B cell (primary cell): Measurements from ENCODE around the gene CHFR. TPM values are rescaled to one million over a fixed set of nuclear protein-coding genes. Genes with fewer than 3 reads are reported as not detected.
A peak's percentile ranks its signal among the peaks of the same experiment; 100 is the strongest.

Source experiments
- ATAC-seq: fragments of 200-7000 bp; cut with Tn5 transposase; one replicate; pipeline ENCODE4 v1.10.0; 2021; ENCODE audit warnings: low read depth, mild to moderate bottlenecking, moderate number of reproducible peaks, moderate library complexity
- CTCF ChIA-PET: fragments of 350-600 bp; sonication (Branson Sonifier 250); formaldehyde crosslinking; loops from one replicate; lab custom pipeline; 2021; ENCODE audit warnings: antibody characterized with exemption, inconsistent platforms; lab: Charles Lee
- POLR2A ChIA-PET: fragments of 350-600 bp; sonication (Branson Sonifier 250); formaldehyde crosslinking; loops from one replicate; lab custom pipeline; 2021; ENCODE audit warnings: antibody characterized with exemption; lab: Charles Lee
- DNase-seq: peaks from one replicate; pipeline ENCODE4 v3.0.0; 2013
- H2AFZ ChIP-seq: 2 replicates; pipeline ENCODE4 v1.6.1; 2012; ENCODE audit warnings: mild to moderate bottlenecking, low read depth, low read length; ENCODE audit not compliant: insufficient read depth, poor library complexity, severe bottlenecking
- H3K27ac ChIP-seq, 2 donors: 1 replicate in 1 of 2; 2 replicates in 1 of 2; pipeline ENCODE4 v1.5.1; 2012 to 2013; ENCODE audit warnings: low read length in 2 of 2, mild to moderate bottlenecking in 2 of 2, moderate library complexity in 1 of 2
- H3K27me3 ChIP-seq, 4 experiments: fragments of 200-600 bp in 1 of 4; sonication (generic) in 1 of 4; replicated peaks in 1 of 4; 1 replicate in 2 of 4; 2 replicates in 2 of 4; pipeline versions ENCODE4 v1.6.1 to v1.7.0; 2013 to 2016; ENCODE audit warnings: low read length in 3 of 4, mild to moderate bottlenecking in 2 of 4, mixed read lengths in 1 of 4, moderate library complexity in 1 of 4; ENCODE audit not compliant: insufficient read depth in 4 of 4, control insufficient read depth in 3 of 4; ENCODE audit errors: control extremely low read depth in 1 of 4
- H3K36me3 ChIP-seq, 2 experiments: replicated peaks in 1 of 2; 1 replicate in 1 of 2; 2 replicates in 1 of 2; pipeline versions ENCODE4 v1.6.1 to v1.7.1; 2013; ENCODE audit warnings: low read length in 1 of 2; ENCODE audit not compliant: insufficient read depth in 2 of 2, control insufficient read depth in 1 of 2; ENCODE audit errors: control extremely low read depth in 1 of 2, extremely low read depth in 1 of 2
- H3K4me1 ChIP-seq, 2 donors: fragments of 200-600 bp in 1 of 2; sonication (generic) in 1 of 2; 1 replicate in 1 of 2; 2 replicates in 1 of 2; pipeline versions ENCODE4 v1.5.1 to v1.6.1; 2013 to 2017; ENCODE audit warnings: low read length in 2 of 2; ENCODE audit not compliant: control insufficient read depth in 2 of 2, insufficient read depth in 2 of 2
- H3K4me2 ChIP-seq: replicated peaks from 2 replicates; pipeline ENCODE3; 2012; ENCODE audit warnings: mild to moderate bottlenecking, low read depth, low read length; ENCODE audit not compliant: poor library complexity, severe bottlenecking
- H3K4me3 ChIP-seq, 5 experiments: fragments of 200-600 bp in 1 of 5; sonication (generic) in 1 of 5; 1 replicate in 3 of 5; 2 replicates in 2 of 5; pipeline versions ENCODE4 v1.5.1 to v1.7.0; 2011 to 2016; ENCODE audit warnings: low read length in 4 of 5, mild to moderate bottlenecking in 4 of 5, low read depth in 2 of 5, control low read depth in 1 of 5, moderate library complexity in 1 of 5; ENCODE audit not compliant: insufficient read depth in 1 of 5; ENCODE audit errors: control extremely low read depth in 1 of 5, extremely low read depth in 1 of 5
- H3K79me2 ChIP-seq: fragments of 200-600 bp; sonication (generic); one replicate; pipeline ENCODE4 v1.6.0; 2016; ENCODE audit warnings: low read length; ENCODE audit not compliant: control insufficient read depth, insufficient read depth
- H3K9ac ChIP-seq: fragments of 200-600 bp; sonication (generic); 2 replicates; pipeline ENCODE4 v1.6.1; 2017; ENCODE audit warnings: mild to moderate bottlenecking, low read length, moderate library complexity
- H3K9me3 ChIP-seq, 3 donors: one replicate each; pipeline versions ENCODE4 v1.6.1 to v1.7.1; 2013; ENCODE audit warnings: low read length in 2 of 3; ENCODE audit not compliant: control insufficient read depth in 2 of 3, insufficient read depth in 1 of 3; ENCODE audit errors: control extremely low read depth in 1 of 3
- H4K20me1 ChIP-seq: 2 replicates; pipeline ENCODE4 v1.6.0; 2012; ENCODE audit warnings: mild to moderate bottlenecking, low read length; ENCODE audit not compliant: insufficient read depth, control insufficient read depth, poor library complexity, severe bottlenecking
- H3K27ac Mint-ChIP-seq: one replicate; pipeline ENCODE4 v1.8.0; 2021; ENCODE audit warnings: mixed read lengths
- H3K27me3 Mint-ChIP-seq: one replicate; pipeline ENCODE4 v1.8.0; 2021; ENCODE audit warnings: mixed read lengths
- H3K4me1 Mint-ChIP-seq: one replicate; pipeline ENCODE4 v1.8.0; 2021; ENCODE audit warnings: mixed read lengths
- H3K4me3 Mint-ChIP-seq: one replicate; pipeline ENCODE4 v1.8.0; 2021; ENCODE audit warnings: mixed read lengths
- H3K9me3 Mint-ChIP-seq: one replicate; pipeline ENCODE4 v1.8.0; 2022; ENCODE audit warnings: mixed read lengths; ENCODE audit not compliant: insufficient read depth
- CTCF ChIP-seq: fragments of 200-600 bp; IDR thresholded peaks from one replicate; pipeline ENCODE4 v1.8.0; 2022; ENCODE audit warnings: antibody characterized with exemption, mild to moderate bottlenecking
- EZH2 ChIP-seq: IDR thresholded peaks from 2 replicates; pipeline ENCODE4 v1.6.1; 2012; ENCODE audit warnings: borderline replicate concordance, low read depth, mild to moderate bottlenecking, moderate library complexity, low read length; ENCODE audit not compliant: insufficient read depth, poor library complexity, severe bottlenecking
- WGBS: methylation state at CpG from one replicate; pipeline ENCODE4 v1.1.5; 2013; ENCODE audit warnings: missing lambda C conversion rate; ENCODE audit not compliant: insufficient coverage; 5-methylcytosine and 5-hydroxymethylcytosine counted together
- intact Hi-C: fragments of 100-400 bp; cut with micrococcal nuclease; formaldehyde crosslinking; loops from one replicate; pipeline ENCODE4 v1.10.0; 2022
- polyA plus RNA-seq: library from polyadenylated mRNA; depleted of rRNA; stranded (reverse); fragments of >200 nt; gene quantifications from 2 replicates; pipeline ENCODE4 v1.2.3, GENCODE V29; 2012
- total RNA-seq, 2 donors: library from RNA; stranded (reverse); fragments of 120-200 nt in 1 of 2; gene quantifications; 1 replicate in 1 of 2; 2 replicates in 1 of 2; pipeline versions ENCODE4 v1.2.3 to v1.2.4, GENCODE V29; 2013 to 2022

The CHFR gene
- total and polyA plus RNA-seq, 2 donors (not counting 1 experiment from before 2014, with no cell fraction given) = 83.8 to 92.5 TPM

DNA sequence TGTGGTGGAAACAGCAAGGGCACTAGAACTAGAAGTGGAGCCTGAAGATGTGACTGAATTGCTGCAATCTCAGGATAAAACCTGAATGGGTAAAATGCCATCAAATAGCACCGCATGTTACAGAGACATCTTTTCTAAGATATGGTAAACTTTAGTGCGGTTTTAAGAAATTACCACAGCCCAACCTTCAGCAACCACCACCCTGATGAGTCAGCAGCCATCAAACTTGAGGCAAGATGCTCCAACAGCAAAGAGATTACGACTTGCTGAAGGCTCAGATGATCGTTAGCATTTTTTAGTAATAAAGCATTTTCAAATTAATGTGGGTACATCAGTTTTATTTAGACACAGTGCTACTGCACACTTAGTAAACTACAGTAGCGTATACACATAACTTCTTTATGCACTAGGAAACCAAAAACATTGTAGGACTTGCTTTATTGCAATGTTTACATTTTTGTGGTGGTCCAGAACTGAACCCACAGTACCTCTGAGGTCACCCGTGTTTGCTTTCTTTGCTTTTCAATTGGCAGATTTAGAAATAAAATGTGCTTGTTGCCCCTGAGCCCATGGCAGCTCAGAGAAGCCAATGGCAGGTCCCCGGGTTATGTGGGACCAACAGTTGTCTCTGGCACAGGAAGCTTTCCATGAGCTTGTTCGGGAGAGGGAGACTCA is 74.6 kb downstream of the CHFR start:
- no peak for DNase-seq

More for the DNA sequence above, 74.6 kb downstream of the CHFR start:
- POLR2A ChIA-PET = no interaction called here
- no peak overlapping the region for H3K4me2 ChIP-seq
- H3K27me3 ChIP-seq = no peaks in the 10 kb centered on the region
- TF ChIP-seq CTCF (no peak), EZH2 (no peak)
- no peak overlapping the region for H3K4me3 ChIP-seq
- H2AFZ ChIP-seq = no peak overlapping the region
- H3K9me3 ChIP-seq = peaks cover 0 to 2% (median 0%) of the 10 kb centered on the region in 3 donors
- H3K4me1 ChIP-seq = peaks cover 0 to 7% of the 10 kb centered on the region in 2 donors
- H4K20me1 ChIP-seq = no peaks in the 10 kb centered on the region
- Mint-ChIP-seq H3K9me3 (no peaks in the 10 kb centered on the region), H3K27me3 (no peaks in the 10 kb centered on the region), H3K27ac (no peak overlapping the region), H3K4me1 (peaks cover 12% of the 10 kb centered on the region), H3K4me3 (no peak overlapping the region)
- peak overlapping the region; percentile 10 to 38 for H3K27ac ChIP-seq
- CTCF ChIA-PET = no interaction called here
- no peak for ATAC-seq
- H3K9ac ChIP-seq = no peak overlapping the region
- H3K79me2 ChIP-seq = peaks cover 39% of the 10 kb centered on the region
- intact Hi-C loops = no loop called here
- peaks cover 6 to 55% of the 10 kb centered on the region in 2 experiments for H3K36me3 ChIP-seq
- 100% methylated on average over 3 of the region's 8 CpGs for WGBS
